Sigmoid colon (tissue), 7 donors: ENCODE results near the gene NAT9. TPM values are rescaled to one million over a fixed set of nuclear protein-coding genes. Genes with fewer than 3 reads are reported as not detected.

ENCODE experiments used
- DNase-seq: peaks from one replicate; pipeline ENCODE4 v3.0.0-alpha.2; 2019
- H3K27ac ChIP-seq, 4 donors: fragments of 200-600 bp; sonication (generic); one replicate each; pipeline ENCODE4 v1.5.1; 2016 to 2019; ENCODE audit warnings: mild to moderate bottlenecking in 1 of 4
- H3K27me3 ChIP-seq, 3 donors: fragments of 200-600 bp; sonication (generic); one replicate each; pipeline ENCODE4 v1.5.1; 2019; ENCODE audit warnings: mild to moderate bottlenecking in 1 of 3
- H3K36me3 ChIP-seq, 4 donors: fragments of 200-600 bp; sonication (generic); one replicate each; pipeline ENCODE4 v1.5.1; 2016 to 2019
- H3K4me1 ChIP-seq, 4 donors: fragments of 200-600 bp; sonication (generic); one replicate each; pipeline ENCODE4 v1.5.1; 2017 to 2019
- H3K4me3 ChIP-seq, 4 donors: fragments of 200-600 bp; sonication (generic); one replicate each; pipeline ENCODE4 v1.5.1; 2017 to 2019; ENCODE audit warnings: mild to moderate bottlenecking in 2 of 4, moderate library complexity in 1 of 4
- H3K9me3 ChIP-seq, 4 donors: fragments of 200-600 bp in 3 of 4; sonication (generic) in 3 of 4; one replicate each; pipeline versions ENCODE4 v1.5.1 to v1.6.1; 2013 to 2019
- EP300 ChIP-seq, 4 donors: sonication (generic); formaldehyde crosslinking; IDR thresholded peaks; one replicate each; pipeline ENCODE4 v1.6.1; 2017; ENCODE audit warnings: antibody characterized with exemption in 4 of 4
- POLR2A ChIP-seq, 2 donors: fragments of 450-650 bp; IDR thresholded peaks; one replicate each; pipeline ENCODE4 v1.6.1; 2016; ENCODE audit warnings: antibody characterized with exemption in 2 of 2, mild to moderate bottlenecking in 2 of 2, moderate library complexity in 2 of 2
- POLR2AphosphoS5 ChIP-seq, 4 donors: sonication (generic); formaldehyde crosslinking; IDR thresholded peaks; one replicate each; pipeline ENCODE4 v1.6.1; 2017; ENCODE audit warnings: antibody characterized with exemption in 4 of 4
- WGBS, 2 donors: extraction: QIAGEN DNeasy Blood & Tissue Kit; methylation state at CpG; one replicate each; pipeline ENCODE4 v1.1.7; 2013; 5-methylcytosine and 5-hydroxymethylcytosine counted together
- intact Hi-C: fragments of 100-400 bp; cut with DNase I; formaldehyde crosslinking; loops from one replicate; pipeline ENCODE4 v1.15.1; 2023
- polyA plus RNA-seq, 3 donors: library from polyadenylated mRNA; stranded (reverse); fragments of 200-250 nt; gene quantifications; one replicate each; pipeline ENCODE4 v1.2.3, GENCODE V29; 2013
- total RNA-seq, 4 donors: library from RNA; depleted of rRNA; stranded (reverse); fragments of >200 nt; gene quantifications; one replicate each; pipeline ENCODE4 v1.1.0, GENCODE V29; 2016
- TF ChIP-seq, protein P1 (sequence below), 4 experiments: fragments of 450-650 bp in 3 of 4; fragments of 200-600 bp in 1 of 4; IDR thresholded peaks; one replicate each; pipeline ENCODE4 v1.5.1; 2016 to 2019; ENCODE audit warnings: antibody characterized with exemption in 4 of 4, mild to moderate bottlenecking in 3 of 4, moderate library complexity in 2 of 4
- donor health status: healthy with polysubstance abuse.
- donor health status: Bipolar disorder and iron deficiency.
- donor health status: healthy.

Gene NAT9
- total and polyA plus RNA-seq, 7 donors: 11.3 to 36.4 (median 16.1) TPM

DNA sequence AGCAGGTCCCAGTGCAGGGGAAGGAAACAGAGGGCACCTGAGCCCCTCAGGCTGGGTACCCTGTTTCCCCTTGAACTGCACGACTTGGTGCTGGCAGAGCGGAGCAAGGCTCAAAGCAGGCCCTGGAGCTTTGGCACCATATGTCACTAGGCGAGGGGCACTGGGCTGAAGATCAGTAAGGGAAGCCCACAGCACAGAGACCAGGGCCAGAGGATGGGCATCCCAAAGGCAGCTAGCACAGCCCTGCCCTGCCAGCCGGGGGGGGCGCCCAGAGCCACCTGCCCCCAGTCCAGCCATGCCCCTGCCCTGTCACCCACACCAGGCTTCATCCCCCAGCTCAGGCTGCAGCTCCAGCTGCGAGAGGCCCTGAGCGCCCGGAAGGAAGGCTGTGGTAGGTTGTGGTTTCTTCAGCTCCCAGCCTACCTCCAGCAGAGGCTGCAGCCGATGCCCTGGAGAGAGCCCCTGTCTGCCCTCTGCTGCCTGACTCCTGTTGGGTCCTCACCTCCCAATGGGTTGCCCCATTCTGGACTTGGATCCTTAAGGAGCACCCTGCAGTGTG, 16.8 kb downstream of the NAT9 start:
- Histone ChIP-seq H3K4me1 (peaks cover 0 to 23% (median 19%) of the 10 kb centered on the region in 4 donors), H3K27me3 (no peaks in the 10 kb centered on the region), H3K9me3 (no peaks in the 10 kb centered on the region), H3K36me3 (no peaks in the 10 kb centered on the region), H3K27ac (no peak overlapping the region), H3K4me3 (no peak overlapping the region)
- TF ChIP-seq EP300 (IDR thresholded peaks at IDR 0.05) (no peak), POLR2AphosphoS5 (IDR thresholded peaks at IDR 0.05) (no peak), POLR2A (IDR thresholded peaks at IDR 0.05) (no peak)
- TF ChIP-seq, protein P1, sequence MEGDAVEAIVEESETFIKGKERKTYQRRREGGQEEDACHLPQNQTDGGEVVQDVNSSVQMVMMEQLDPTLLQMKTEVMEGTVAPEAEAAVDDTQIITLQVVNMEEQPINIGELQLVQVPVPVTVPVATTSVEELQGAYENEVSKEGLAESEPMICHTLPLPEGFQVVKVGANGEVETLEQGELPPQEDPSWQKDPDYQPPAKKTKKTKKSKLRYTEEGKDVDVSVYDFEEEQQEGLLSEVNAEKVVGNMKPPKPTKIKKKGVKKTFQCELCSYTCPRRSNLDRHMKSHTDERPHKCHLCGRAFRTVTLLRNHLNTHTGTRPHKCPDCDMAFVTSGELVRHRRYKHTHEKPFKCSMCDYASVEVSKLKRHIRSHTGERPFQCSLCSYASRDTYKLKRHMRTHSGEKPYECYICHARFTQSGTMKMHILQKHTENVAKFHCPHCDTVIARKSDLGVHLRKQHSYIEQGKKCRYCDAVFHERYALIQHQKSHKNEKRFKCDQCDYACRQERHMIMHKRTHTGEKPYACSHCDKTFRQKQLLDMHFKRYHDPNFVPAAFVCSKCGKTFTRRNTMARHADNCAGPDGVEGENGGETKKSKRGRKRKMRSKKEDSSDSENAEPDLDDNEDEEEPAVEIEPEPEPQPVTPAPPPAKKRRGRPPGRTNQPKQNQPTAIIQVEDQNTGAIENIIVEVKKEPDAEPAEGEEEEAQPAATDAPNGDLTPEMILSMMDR (IDR thresholded peaks at IDR 0.05): no peak
- WGBS, 2 donors: 50 to 82% methylated on average over 9 of the region's 9 CpGs
- intact Hi-C loops: no loop called here
- no peak for DNase-seq

DNA sequence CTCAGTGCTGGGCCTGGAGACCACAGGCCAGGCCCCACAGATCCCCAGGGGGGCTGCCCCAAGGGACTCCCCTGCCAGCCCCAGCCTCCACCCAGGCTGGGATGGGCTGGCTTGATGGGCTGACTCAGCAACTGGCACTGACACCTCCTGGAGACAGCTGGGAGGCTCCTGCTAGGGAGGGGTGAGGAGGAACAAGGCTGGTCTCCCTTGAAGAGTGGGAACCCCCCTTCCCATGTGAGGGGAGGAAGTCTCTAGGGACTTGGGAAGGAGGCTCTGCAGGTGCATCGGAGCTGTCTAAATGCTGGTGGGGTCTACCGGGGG, 17.3 kb downstream of the NAT9 start:
- peak overlapping the region in 1 of 4 donors; percentile 20 for H3K27ac ChIP-seq
- intact Hi-C loops: no loop called here
- H3K9me3 ChIP-seq: no peaks in the 10 kb centered on the region
- H3K27me3 ChIP-seq: no peaks in the 10 kb centered on the region
- no peak for DNase-seq
- peaks cover 0 to 23% (median 19%) of the 10 kb centered on the region in 4 donors for H3K4me1 ChIP-seq
- no peak overlapping the region for H3K4me3 ChIP-seq
- H3K36me3 ChIP-seq: no peaks in the 10 kb centered on the region
- WGBS, 2 donors: 37 to 88% methylated on average over 2 of the region's 2 CpGs
- TF ChIP-seq POLR2A (IDR thresholded peaks at IDR 0.05): no peak
- TF ChIP-seq, protein P1 (IDR thresholded peaks at IDR 0.05): no peak
- TF ChIP-seq POLR2AphosphoS5 (IDR thresholded peaks at IDR 0.05): no peak
- no peak for TF ChIP-seq EP300 (IDR thresholded peaks at IDR 0.05)

DNA sequence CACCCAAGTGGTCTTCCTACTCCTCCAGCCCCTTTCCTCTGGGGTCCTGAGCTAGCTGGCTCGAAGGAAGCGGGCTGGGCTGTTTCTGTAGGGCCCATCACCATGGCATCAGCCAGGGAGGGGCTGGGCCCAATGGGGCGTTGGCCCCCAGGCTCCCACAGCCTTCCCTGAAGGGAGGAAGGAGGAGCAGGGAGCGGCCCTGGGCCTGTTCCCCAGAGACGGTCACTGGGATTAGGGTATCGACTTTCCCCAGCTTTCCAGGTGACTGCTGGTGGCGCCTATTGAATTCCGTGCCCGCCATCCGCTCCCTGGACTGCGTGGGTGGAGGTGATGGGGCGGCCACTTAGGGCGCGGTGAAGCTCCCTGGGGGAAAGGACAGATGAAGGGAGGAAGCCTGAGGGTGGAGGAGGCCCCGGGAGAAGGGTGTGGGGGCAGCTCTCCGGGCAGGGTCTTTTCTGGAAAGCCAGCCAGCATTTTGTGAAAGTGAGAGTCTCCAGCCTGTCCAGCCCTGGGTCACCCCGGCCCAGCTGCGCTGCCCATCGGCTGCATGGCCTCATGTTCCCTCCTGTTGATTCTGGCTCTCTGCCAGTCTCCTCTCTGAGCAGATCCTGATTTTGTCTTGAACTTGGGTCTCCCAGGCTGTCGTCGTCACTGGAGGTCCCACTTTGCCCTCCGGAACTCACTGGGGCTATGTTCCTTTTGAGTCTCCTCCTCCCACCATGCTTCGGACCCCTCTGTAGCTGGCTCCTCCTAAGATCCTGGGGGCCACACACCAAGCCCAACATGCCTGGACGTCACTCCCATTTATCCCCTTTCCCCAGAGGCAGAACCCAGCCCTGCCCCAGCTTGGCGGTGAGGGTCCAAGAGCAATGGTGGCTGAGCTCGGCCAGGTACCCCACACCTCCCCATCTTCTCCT, 18.0 kb downstream of the NAT9 start:
- H3K4me3 ChIP-seq: no peak overlapping the region
- no peaks in the 10 kb centered on the region for H3K36me3 ChIP-seq
- TF ChIP-seq POLR2AphosphoS5 (IDR thresholded peaks at IDR 0.05): no peak
- WGBS, 2 donors: 34 to 48% methylated on average over 26 of the region's 26 CpGs
- intact Hi-C loops: no loop called here
- no peaks in the 10 kb centered on the region for H3K27me3 ChIP-seq
- peaks cover 0 to 23% (median 19%) of the 10 kb centered on the region in 4 donors for H3K4me1 ChIP-seq
- no peaks in the 10 kb centered on the region for H3K9me3 ChIP-seq
- no peak for DNase-seq
- H3K27ac ChIP-seq: peak overlapping the region in 2 of 4 donors; percentile 20 to 39

DNA sequence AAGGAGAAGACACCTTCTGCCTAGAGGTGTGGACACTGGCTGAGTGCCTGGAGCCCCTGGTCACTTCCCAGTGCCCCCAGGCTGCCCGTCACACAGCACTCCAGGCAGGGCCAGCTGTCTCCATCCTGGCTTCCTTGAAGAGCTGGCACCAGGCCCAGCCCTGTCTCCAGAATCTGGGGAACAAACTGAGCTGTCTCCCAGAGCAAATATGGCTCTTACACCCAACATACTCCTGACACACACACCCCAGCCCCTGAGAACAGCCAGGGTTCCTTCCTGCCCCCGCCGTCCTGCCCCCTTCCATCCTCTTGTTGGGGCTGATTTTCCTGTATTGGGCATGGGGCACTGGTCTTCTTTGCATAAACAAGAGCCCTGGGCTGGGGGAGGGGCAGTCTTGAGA, 18.6 kb downstream of the NAT9 start:
- no peaks in the 10 kb centered on the region for H3K27me3 ChIP-seq
- TF ChIP-seq EP300 (IDR thresholded peaks at IDR 0.05) (no peak), POLR2A (IDR thresholded peaks at IDR 0.05) (no peak), POLR2AphosphoS5 (IDR thresholded peaks at IDR 0.05) (no peak)
- TF ChIP-seq, protein P1 (IDR thresholded peaks at IDR 0.05): no peak
- 40 to 58% methylated on average over 3 of the region's 3 CpGs for WGBS, 2 donors
- H3K9me3 ChIP-seq: no peaks in the 10 kb centered on the region
- H3K4me1 ChIP-seq: peaks cover 0 to 23% (median 19%) of the 10 kb centered on the region in 4 donors
- H3K4me3 ChIP-seq: no peak overlapping the region
- H3K27ac ChIP-seq: peak overlapping the region in 2 of 4 donors; percentile 20 to 39
- no peak for DNase-seq
- intact Hi-C loops: no loop called here
- H3K36me3 ChIP-seq: no peaks in the 10 kb centered on the region

DNA sequence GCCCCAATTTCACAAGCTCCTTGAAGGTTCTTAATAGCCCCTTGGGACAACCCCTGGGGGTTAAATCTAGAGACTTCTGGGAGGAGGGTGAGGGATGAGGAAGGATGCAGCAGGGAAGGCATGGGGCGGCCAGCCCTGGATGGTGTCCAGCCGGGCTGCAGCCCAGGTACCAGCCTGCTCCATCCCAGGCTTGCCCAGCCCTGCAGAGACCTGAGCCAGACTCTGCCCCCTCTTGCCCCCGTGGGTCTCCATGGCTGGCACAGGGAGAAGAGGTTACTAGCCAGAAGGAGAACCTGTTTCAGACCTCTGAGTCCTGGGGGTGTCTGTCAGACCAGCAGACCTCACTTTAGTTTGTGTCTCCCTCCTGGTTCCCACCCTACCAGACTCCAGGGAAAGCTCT, 19.3 kb downstream of the NAT9 start:
- Histone ChIP-seq H3K9me3 (no peaks in the 10 kb centered on the region), H3K4me3 (no peak overlapping the region), H3K4me1 (peaks cover 0 to 23% (median 19%) of the 10 kb centered on the region in 4 donors), H3K27me3 (no peaks in the 10 kb centered on the region), H3K27ac (no peak overlapping the region), H3K36me3 (no peaks in the 10 kb centered on the region)
- TF ChIP-seq, protein P1 (IDR thresholded peaks at IDR 0.05): no peak
- TF ChIP-seq POLR2A (IDR thresholded peaks at IDR 0.05) (no peak), POLR2AphosphoS5 (IDR thresholded peaks at IDR 0.05) (no peak), EP300 (IDR thresholded peaks at IDR 0.05) (no peak)
- intact Hi-C loops: no loop called here
- DNase-seq: no peak
- 70 to 71% methylated on average over 3 of the region's 3 CpGs for WGBS, 2 donors
